Kidney (tissue), 14 donors: ENCODE measurements around the gene MFSD1. TPM values are rescaled to one million over a fixed set of nuclear protein-coding genes. Genes with fewer than 3 reads are reported as not detected.
A peak's percentile ranks its signal among the peaks of the same experiment; 100 is the strongest.

ENCODE experiments used
- DNase-seq, 5 donors: peaks; one replicate each; pipeline ENCODE4 v3.0.0-alpha.2; 2013 to 2020
- FAIRE-seq: peaks from 2 replicates; lab custom pipeline; 2012; peaks lifted over from hg19 to GRCh38; lab: Jason Lieb, UNC
- H3K27ac ChIP-seq, 2 donors: one replicate each; pipeline ENCODE4 v1.7.0; 2013; ENCODE audit warnings: low read depth in 2 of 2, low read length in 2 of 2, inconsistent platforms in 1 of 2
- H3K27me3 ChIP-seq: one replicate; pipeline ENCODE4 v1.7.1; 2013; ENCODE audit warnings: low read length, inconsistent platforms; ENCODE audit not compliant: control insufficient read depth, insufficient read depth
- H3K36me3 ChIP-seq, 3 donors: one replicate each; pipeline versions ENCODE4 v1.7.0 to v1.7.1; 2013; ENCODE audit warnings: low read length in 3 of 3, control low read depth in 1 of 3, inconsistent platforms in 1 of 3; ENCODE audit not compliant: insufficient read depth in 3 of 3, control insufficient read depth in 2 of 3
- H3K4me1 ChIP-seq, 3 donors: one replicate each; pipeline versions ENCODE4 v1.7.0 to v1.7.1; 2013; ENCODE audit warnings: low read length in 3 of 3, inconsistent platforms in 1 of 3, low read depth in 1 of 3; ENCODE audit not compliant: control insufficient read depth in 2 of 3, insufficient read depth in 2 of 3
- H3K4me3 ChIP-seq, 3 donors: one replicate each; pipeline versions ENCODE4 v1.7.0 to v1.8.1; 2013; ENCODE audit warnings: low read length in 3 of 3, control low read depth in 1 of 3, inconsistent platforms in 1 of 3
- H3K9ac ChIP-seq, 3 donors: one replicate each; pipeline versions ENCODE4 v1.7.0 to v1.7.1; 2013; ENCODE audit warnings: low read length in 3 of 3, control low read depth in 1 of 3, inconsistent platforms in 1 of 3
- H3K9me3 ChIP-seq, 3 donors: one replicate each; pipeline versions ENCODE4 v1.7.0 to v1.7.1; 2013; ENCODE audit warnings: low read length in 3 of 3, control low read depth in 1 of 3, inconsistent platforms in 1 of 3; ENCODE audit not compliant: control insufficient read depth in 2 of 3, insufficient read depth in 1 of 3
- intact Hi-C: fragments of 100-400 bp; cut with DNase I; formaldehyde crosslinking; loops from one replicate; pipeline ENCODE4 v1.11.1; 2022
- polyA plus RNA-seq: library from polyadenylated mRNA; stranded (reverse); fragments of 350-450 nt; fragmentation: Illumina TruSeq; extraction: RNeasy Lipid Tissue Mini Kit (QIAGEN cat#74804); gene quantifications from one replicate; pipeline ENCODE4 v1.2.3, GENCODE V29; 2014; ENCODE audit warnings: low read depth, low replicate concordance; ENCODE audit not compliant: insufficient read depth
- total RNA-seq: library from RNA; stranded (reverse); fragmentation: NEBNext Ultra II Directional; extraction: Animal tissue kit (Norgen Biotek cat#: 25700); gene quantifications from one replicate; pipeline ENCODE4 v1.2.1, GENCODE V29; 2021
- TF ChIP-seq, protein P1 (sequence below): IDR thresholded peaks from 3 replicates; pipeline ENCODE4 v1.5.1; 2012; ENCODE audit warnings: mild to moderate bottlenecking, moderate library complexity, borderline replicate concordance; ENCODE audit not compliant: insufficient read depth; ENCODE audit errors: extremely low read depth
- donor health status: control.
- donor health status: control.
- donor health status: control.
- donor health status: control.
- donor health status: control.
- donor health status: DM: yes; HTN: yes; CAD: no.
- donor health status: Normal renal cell carcinoma (clear cell type).

The MFSD1 gene
- total and polyA plus RNA-seq, 2 donors from 2014 or later = 46.5 to 76.2 TPM

DNA sequence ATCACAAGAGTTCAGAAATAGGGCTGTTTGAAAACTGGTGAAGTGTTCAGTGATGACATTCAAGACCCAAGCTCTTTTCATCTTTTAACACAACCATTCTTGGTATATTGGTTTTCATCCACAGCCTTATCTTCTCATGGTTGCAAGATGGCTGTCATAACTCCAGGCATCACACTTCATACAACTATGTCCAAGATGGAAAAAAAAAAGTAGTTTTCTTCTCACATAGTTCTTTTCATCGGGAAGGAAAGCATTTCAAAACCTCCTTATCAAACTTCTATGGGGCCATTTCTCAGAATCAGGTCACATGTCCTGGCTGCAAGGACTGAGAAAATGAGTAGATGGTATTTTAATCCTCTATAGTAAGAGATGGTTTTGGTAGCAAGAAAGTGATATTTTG lies 21.1 kb upstream of the MFSD1 start:
- Histone ChIP-seq H3K9ac (no peak overlapping the region), H3K9me3 (no peaks in the 10 kb centered on the region), H3K27ac (no peak overlapping the region), H3K36me3 (no peaks in the 10 kb centered on the region), H3K4me1 (no peaks in the 10 kb centered on the region), H3K4me3 (no peak overlapping the region), H3K27me3 (no peaks in the 10 kb centered on the region)
- intact Hi-C loops = loop anchor here (5.0 kb wide), 1 partner anchor 48 kb away; the partner anchor contains the start of gene RARRES1
- TF ChIP-seq, protein P1, sequence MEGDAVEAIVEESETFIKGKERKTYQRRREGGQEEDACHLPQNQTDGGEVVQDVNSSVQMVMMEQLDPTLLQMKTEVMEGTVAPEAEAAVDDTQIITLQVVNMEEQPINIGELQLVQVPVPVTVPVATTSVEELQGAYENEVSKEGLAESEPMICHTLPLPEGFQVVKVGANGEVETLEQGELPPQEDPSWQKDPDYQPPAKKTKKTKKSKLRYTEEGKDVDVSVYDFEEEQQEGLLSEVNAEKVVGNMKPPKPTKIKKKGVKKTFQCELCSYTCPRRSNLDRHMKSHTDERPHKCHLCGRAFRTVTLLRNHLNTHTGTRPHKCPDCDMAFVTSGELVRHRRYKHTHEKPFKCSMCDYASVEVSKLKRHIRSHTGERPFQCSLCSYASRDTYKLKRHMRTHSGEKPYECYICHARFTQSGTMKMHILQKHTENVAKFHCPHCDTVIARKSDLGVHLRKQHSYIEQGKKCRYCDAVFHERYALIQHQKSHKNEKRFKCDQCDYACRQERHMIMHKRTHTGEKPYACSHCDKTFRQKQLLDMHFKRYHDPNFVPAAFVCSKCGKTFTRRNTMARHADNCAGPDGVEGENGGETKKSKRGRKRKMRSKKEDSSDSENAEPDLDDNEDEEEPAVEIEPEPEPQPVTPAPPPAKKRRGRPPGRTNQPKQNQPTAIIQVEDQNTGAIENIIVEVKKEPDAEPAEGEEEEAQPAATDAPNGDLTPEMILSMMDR = no peak
- DNase-seq = no peak
- FAIRE-seq = no peak

DNA sequence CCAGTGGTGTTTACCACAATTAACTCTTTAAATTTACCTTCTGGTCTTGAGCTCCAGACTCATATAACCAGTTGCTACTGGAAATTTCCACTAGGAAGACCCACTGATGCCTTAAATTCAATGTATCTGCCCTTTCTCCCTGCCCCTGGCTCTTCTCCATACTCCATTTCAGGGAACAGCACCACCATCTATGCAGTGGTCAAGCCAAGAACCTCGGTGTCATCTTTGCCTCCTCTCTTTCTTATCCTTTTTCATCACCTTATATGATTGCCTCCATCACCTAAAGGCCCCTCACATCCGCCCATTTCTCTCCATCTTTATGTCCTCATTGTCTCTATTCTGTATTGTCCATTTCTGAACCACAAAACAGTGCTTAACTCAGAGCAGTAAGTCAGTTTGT lies 20.7 kb upstream of the MFSD1 start:
- Histone ChIP-seq H3K36me3 (no peaks in the 10 kb centered on the region), H3K4me1 (no peaks in the 10 kb centered on the region), H3K4me3 (no peak overlapping the region), H3K27me3 (no peaks in the 10 kb centered on the region), H3K9ac (no peak overlapping the region), H3K9me3 (no peaks in the 10 kb centered on the region), H3K27ac (no peak overlapping the region)
- intact Hi-C loops = loop anchor here (5.0 kb wide), 1 partner anchor 49 kb away; the partner anchor contains the start of gene RARRES1
- TF ChIP-seq, protein P1 = no peak
- no peak for DNase-seq
- no peak for FAIRE-seq

DNA sequence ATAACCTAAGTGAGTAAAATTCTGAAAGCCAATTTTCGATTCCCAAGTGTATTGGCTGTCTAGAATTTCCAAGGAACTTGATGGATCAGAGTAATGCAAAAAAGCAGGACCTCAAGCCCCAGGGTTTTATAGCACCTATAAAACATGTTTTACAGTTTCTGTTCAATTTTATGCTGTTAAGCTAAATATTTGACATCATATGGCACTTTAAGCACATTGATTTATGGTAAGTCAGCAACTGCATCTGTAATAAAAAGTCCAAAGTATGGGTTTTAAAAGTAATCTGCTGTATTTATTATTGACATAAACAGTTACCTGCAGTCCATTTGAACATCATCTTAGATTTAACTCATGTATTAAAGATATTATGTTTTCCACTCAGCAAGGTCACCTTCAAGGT lies 20.0 kb upstream of the MFSD1 start:
- Histone ChIP-seq H3K36me3 (no peaks in the 10 kb centered on the region), H3K27me3 (no peaks in the 10 kb centered on the region), H3K9ac (no peak overlapping the region), H3K9me3 (no peaks in the 10 kb centered on the region), H3K27ac (no peak overlapping the region), H3K4me1 (no peaks in the 10 kb centered on the region), H3K4me3 (no peak overlapping the region)
- no peak for FAIRE-seq
- TF ChIP-seq, protein P1 = no peak
- peak in 2 of 5 donors; percentile 44 to 64 for DNase-seq
- intact Hi-C loops = loop anchor here (5.0 kb wide), 1 partner anchor 50 kb away; the partner anchor contains the start of gene RARRES1
